ENCODE measurements around the gene SLC25A39.

SLC25A39 gene

GRCh38 chr17:44311562-44312181 is 13.0 kb downstream of the SLC25A39 start:
- no peak for DNase-seq

- DNase-seq: no peak
Measured at GRCh38 chr17:44310609-44311376, 13.8 kb downstream of the SLC25A39 start.

- DNase-seq: no peak
Measured at GRCh38 chr17:44310188-44310587, 14.4 kb downstream of the SLC25A39 start.

GRCh38 chr17:44309472-44309871 is 15.2 kb downstream of the SLC25A39 start:
- DNase-seq: no peak

GRCh38 chr17:44308865-44309264 is 15.8 kb downstream of the SLC25A39 start:
- peak in 1 of 2 experiments; percentile 43 for DNase-seq

- DNase-seq: peak; percentile 82 to 86
Measured at GRCh38 chr17:44308320-44308818, 16.3 kb downstream of the SLC25A39 start, which contains the start of gene RUNDC3A. Gene RUNDC3A (plus strand): TSS chr17:44308601. CDS start chr17:44308833, 232 bp downstream.

GRCh38 chr17:44307387-44308186 is 17.0 kb downstream of the SLC25A39 start:
- peak; percentile 38 to 50 for DNase-seq

- DNase-seq: no peak
Measured at GRCh38 chr17:44304651-44305050, 20.0 kb downstream of the SLC25A39 start.

- DNase-seq: no peak
Measured at GRCh38 chr17:44297975-44298374, 26.6 kb downstream of the SLC25A39 start.

GRCh38 chr17:44293509-44294226 is 31.0 kb downstream of the SLC25A39 start:
- no peak for DNase-seq

GRCh38 chr17:44287651-44288050 is 37.0 kb downstream of the SLC25A39 start:
- DNase-seq: no peak

GRCh38 chr17:44284024-44284400 is 40.6 kb downstream of the SLC25A39 start:
- no peak for DNase-seq

- no peak for DNase-seq
Measured at GRCh38 chr17:44283344-44284023, 41.1 kb downstream of the SLC25A39 start.

- no peak for DNase-seq
Measured at GRCh38 chr17:44282264-44282663, 42.4 kb downstream of the SLC25A39 start.

GRCh38 chr17:44281570-44281969 is 43.1 kb downstream of the SLC25A39 start:
- no peak for DNase-seq

GRCh38 chr17:44280392-44280937 is 44.2 kb downstream of the SLC25A39 start:
- DNase-seq: no peak

GRCh38 chr17:44279666-44280391 is 44.8 kb downstream of the SLC25A39 start:
- no peak for DNase-seq

GRCh38 chr17:44279346-44279665 is 45.3 kb downstream of the SLC25A39 start:
- no peak for DNase-seq

- no peak for DNase-seq
Measured at GRCh38 chr17:44277976-44278375, 46.6 kb downstream of the SLC25A39 start.

- DNase-seq: no peak
Measured at GRCh38 chr17:44273607-44274006, 51.0 kb downstream of the SLC25A39 start.

GRCh38 chr17:44272954-44273353 is 51.7 kb downstream of the SLC25A39 start:
- DNase-seq: no peak
